ENCODE results near the gene ADCY7.

The ADCY7 gene

DNA sequence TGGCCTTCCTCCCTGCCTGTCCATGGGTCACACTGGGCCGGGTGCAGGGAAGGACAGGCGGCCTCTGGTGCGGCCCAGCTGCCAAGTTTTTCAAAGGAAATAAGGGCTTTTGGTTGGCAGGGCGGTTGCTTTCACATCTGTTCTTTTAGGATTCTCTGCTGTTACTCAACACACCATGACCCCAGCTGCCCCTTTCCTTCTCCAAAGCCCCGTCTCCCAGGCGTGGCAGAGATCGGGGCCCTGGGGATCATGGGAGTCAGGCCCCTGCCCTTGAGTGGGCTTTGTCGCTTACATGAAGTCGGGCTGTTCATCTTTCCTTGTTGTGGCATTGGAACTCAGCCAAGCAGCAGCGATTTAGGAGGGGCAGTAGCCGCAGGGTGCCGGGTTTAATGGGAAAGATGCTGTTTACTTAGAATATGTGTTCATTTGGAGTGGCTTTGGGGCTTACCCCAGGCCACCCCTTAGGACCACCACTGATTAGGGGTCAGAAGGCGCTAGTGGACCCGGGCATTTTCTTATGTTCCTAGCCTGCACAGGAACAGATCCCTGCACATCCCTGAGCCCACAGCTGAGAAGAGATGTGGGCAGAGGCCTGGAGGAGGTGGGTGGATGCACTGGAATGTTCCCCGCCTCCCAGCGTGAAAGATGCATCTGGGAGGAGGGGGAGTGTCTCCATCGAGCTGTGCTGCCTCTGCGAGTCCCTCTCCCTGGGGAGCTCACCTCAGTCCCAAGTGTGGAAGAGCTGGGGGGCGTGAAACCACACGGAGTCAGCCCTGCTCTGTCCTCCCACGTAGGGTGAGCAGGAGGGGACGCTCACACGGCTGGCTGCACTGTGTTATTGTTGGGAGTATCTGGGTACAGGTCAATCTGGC is 6.8 kb upstream of the ADCY7 start:
- Histone ChIP-seq H3K27ac (replicated peaks) (no peak overlapping the region), H3K4me3 (replicated peaks; ENCODE audit: insufficient read depth, low read length) (no peak overlapping the region), H3K27me3 (ENCODE audit: insufficient read depth, poor library complexity, severe bottlenecking) (no peaks in the 10 kb centered on the region)
- TF ChIP-seq GABPA (IDR thresholded peaks at IDR 0.05; ENCODE audit: low read depth) (no peak), CTCF (IDR thresholded peaks at IDR 0.05; ENCODE audit: insufficient read depth, low read length) (no peak), SPI1 (IDR thresholded peaks at IDR 0.05; ENCODE audit: borderline replicate concordance, low read depth) (no peak), POLR2AphosphoS5 (IDR thresholded peaks at IDR 0.05; ENCODE audit: low read depth) (no peak)
- TF ChIP-seq, protein P1, sequence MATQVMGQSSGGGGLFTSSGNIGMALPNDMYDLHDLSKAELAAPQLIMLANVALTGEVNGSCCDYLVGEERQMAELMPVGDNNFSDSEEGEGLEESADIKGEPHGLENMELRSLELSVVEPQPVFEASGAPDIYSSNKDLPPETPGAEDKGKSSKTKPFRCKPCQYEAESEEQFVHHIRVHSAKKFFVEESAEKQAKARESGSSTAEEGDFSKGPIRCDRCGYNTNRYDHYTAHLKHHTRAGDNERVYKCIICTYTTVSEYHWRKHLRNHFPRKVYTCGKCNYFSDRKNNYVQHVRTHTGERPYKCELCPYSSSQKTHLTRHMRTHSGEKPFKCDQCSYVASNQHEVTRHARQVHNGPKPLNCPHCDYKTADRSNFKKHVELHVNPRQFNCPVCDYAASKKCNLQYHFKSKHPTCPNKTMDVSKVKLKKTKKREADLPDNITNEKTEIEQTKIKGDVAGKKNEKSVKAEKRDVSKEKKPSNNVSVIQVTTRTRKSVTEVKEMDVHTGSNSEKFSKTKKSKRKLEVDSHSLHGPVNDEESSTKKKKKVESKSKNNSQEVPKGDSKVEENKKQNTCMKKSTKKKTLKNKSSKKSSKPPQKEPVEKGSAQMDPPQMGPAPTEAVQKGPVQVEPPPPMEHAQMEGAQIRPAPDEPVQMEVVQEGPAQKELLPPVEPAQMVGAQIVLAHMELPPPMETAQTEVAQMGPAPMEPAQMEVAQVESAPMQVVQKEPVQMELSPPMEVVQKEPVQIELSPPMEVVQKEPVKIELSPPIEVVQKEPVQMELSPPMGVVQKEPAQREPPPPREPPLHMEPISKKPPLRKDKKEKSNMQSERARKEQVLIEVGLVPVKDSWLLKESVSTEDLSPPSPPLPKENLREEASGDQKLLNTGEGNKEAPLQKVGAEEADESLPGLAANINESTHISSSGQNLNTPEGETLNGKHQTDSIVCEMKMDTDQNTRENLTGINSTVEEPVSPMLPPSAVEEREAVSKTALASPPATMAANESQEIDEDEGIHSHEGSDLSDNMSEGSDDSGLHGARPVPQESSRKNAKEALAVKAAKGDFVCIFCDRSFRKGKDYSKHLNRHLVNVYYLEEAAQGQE (IDR thresholded peaks at IDR 0.05; ENCODE audit: insufficient replicate concordance, low read depth): no peak
- DNase-seq (ENCODE audit: low read depth in 1 of 2, low spot score in 1 of 2): no peak

DNA sequence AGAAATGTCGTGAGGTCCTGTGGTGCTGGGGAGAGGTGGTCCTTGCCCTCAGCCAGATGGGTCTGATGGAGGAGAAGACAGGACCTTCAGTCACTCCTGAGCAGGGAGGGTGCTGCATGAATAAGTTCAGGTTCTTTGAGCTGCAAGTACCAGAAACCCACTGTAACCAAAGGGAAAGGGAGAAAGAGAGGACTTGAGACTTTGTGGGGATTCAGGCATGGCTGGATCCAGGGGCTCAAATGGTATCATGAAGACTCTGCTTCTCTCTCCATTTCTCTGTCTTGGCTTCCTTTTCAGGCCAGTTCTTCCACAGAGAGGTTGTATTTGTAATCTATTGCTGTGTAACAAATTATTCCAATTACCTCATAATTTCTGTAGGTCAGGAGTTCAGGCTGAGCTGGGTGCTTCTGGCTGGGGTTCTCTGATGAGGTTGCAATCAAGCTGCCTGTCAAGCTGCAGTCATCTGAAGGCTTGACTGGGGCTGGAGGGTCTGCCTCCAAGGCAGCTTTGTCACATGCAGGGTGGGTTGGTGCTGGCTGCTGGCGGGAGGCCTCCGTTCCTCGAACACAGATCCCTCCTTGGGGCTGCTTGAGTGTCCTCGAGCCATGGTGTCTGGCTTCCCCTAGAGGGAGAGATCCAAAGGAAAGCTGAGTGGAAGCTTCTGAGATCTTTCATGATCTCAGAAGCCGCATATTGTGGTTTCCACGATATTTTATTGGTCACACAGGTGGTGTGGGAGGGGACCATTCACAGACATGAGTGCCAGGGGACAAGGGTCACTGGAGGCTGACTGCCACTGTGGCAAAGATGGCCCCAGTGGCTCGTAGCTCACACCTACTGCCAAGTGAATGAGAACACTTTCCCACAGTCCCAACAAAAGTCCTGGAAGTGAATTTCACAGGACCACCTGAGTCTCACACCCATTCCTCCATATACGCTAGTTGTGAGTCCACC is 5.9 kb upstream of the ADCY7 start:
- H3K27me3 ChIP-seq (ENCODE audit: insufficient read depth, poor library complexity, severe bottlenecking): no peaks in the 10 kb centered on the region
- H3K4me3 ChIP-seq (replicated peaks; ENCODE audit: insufficient read depth, low read length): no peak overlapping the region
- DNase-seq (ENCODE audit: low read depth in 1 of 2, low spot score in 1 of 2): no peak
- no peak overlapping the region for H3K27ac ChIP-seq (replicated peaks)
- TF ChIP-seq POLR2AphosphoS5 (IDR thresholded peaks at IDR 0.05; ENCODE audit: low read depth): no peak
- TF ChIP-seq SPI1 (IDR thresholded peaks at IDR 0.05; ENCODE audit: borderline replicate concordance, low read depth): no peak
- no peak for TF ChIP-seq GABPA (IDR thresholded peaks at IDR 0.05; ENCODE audit: low read depth)
- TF ChIP-seq CTCF (IDR thresholded peaks at IDR 0.05; ENCODE audit: insufficient read depth, low read length): no peak
- TF ChIP-seq, protein P1 (IDR thresholded peaks at IDR 0.05; ENCODE audit: insufficient replicate concordance, low read depth): no peak

DNA sequence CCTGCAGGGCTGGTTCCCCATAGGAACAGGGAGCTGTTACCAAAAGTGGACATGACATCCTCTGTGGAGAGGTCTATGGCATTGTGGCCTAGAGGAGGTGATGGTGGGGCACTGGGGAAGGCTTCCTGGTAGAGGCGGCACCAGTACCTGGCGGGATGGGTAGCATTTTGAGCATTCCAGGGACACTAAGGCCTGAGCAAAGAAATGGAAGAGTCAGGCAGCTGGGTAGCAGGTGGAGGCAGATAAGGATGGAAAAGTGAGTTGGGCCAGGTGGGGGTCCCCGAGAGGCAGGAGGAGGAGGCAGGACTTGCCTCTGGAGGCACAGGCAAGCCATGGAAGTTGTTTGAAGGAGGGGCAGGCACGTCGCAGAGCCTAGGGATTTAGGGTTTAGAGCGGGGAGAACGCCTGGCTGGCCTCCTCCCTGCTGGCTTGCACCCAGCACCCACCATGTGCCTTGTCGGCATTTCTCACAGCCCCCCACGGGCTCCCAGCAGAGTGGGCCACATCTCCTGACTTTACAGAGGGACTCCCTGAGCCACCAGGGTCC is 5.1 kb upstream of the ADCY7 start:
- no peak overlapping the region for H3K27ac ChIP-seq (replicated peaks)
- no peak for TF ChIP-seq SPI1 (IDR thresholded peaks at IDR 0.05; ENCODE audit: borderline replicate concordance, low read depth)
- TF ChIP-seq, protein P1 (IDR thresholded peaks at IDR 0.05; ENCODE audit: insufficient replicate concordance, low read depth): no peak
- TF ChIP-seq POLR2AphosphoS5 (IDR thresholded peaks at IDR 0.05; ENCODE audit: low read depth): no peak
- TF ChIP-seq GABPA (IDR thresholded peaks at IDR 0.05; ENCODE audit: low read depth): no peak
- TF ChIP-seq CTCF (IDR thresholded peaks at IDR 0.05; ENCODE audit: insufficient read depth, low read length): no peak

More for the DNA sequence above, 5.1 kb upstream of the ADCY7 start:
- no peak for DNase-seq (ENCODE audit: low read depth in 1 of 2, low spot score in 1 of 2)
- no peak overlapping the region for H3K4me3 ChIP-seq (replicated peaks; ENCODE audit: insufficient read depth, low read length)
- H3K27me3 ChIP-seq (ENCODE audit: insufficient read depth, poor library complexity, severe bottlenecking): no peaks in the 10 kb centered on the region
